T47D (cell line): ENCODE measurements around the gene GPC1.

ENCODE experiments used
- DNase-seq, 2 experiments: peaks; one replicate each; pipeline versions ENCODE4 v3.0.0 to v3.0.0-alpha.2; 2011 to 2012; ENCODE audit warnings: low read depth in 1 of 2, low spot score in 1 of 2
- JUND ChIP-seq: IDR thresholded peaks from 2 replicates; pipeline ENCODE4 v1.6.1; 2012; ENCODE audit warnings: low read depth
- in situ Hi-C: cut with HindIII; loops from 2 replicates; pipeline ENCODE4 v1.10.0; 2016; ENCODE audit warnings: low sequenced_read_pairs, low pct_unique_long_range_greater_than_20kb

The GPC1 gene

DNA sequence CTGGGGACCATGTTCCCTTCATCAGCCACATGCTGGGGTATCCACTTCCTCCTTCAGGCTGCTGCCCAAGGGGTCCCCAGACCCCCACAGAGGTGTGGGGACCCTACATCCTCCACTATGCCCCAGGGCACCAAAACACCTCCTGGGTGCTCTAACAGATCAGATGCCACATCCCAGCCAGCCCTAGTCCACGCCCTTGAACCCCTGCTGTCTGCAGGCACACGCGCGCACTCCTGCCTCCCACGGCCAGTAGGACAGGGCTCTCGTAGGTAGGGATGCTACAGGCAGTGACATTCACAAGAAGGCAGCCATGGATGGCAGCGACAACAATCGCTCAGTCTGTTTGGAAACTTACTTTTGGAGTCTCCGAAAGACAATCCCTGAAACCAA, 3.0 kb upstream of the GPC1 start:
- DNase-seq = no peak
- TF ChIP-seq JUND = no peak
- in situ Hi-C loops = no loop called here

DNA sequence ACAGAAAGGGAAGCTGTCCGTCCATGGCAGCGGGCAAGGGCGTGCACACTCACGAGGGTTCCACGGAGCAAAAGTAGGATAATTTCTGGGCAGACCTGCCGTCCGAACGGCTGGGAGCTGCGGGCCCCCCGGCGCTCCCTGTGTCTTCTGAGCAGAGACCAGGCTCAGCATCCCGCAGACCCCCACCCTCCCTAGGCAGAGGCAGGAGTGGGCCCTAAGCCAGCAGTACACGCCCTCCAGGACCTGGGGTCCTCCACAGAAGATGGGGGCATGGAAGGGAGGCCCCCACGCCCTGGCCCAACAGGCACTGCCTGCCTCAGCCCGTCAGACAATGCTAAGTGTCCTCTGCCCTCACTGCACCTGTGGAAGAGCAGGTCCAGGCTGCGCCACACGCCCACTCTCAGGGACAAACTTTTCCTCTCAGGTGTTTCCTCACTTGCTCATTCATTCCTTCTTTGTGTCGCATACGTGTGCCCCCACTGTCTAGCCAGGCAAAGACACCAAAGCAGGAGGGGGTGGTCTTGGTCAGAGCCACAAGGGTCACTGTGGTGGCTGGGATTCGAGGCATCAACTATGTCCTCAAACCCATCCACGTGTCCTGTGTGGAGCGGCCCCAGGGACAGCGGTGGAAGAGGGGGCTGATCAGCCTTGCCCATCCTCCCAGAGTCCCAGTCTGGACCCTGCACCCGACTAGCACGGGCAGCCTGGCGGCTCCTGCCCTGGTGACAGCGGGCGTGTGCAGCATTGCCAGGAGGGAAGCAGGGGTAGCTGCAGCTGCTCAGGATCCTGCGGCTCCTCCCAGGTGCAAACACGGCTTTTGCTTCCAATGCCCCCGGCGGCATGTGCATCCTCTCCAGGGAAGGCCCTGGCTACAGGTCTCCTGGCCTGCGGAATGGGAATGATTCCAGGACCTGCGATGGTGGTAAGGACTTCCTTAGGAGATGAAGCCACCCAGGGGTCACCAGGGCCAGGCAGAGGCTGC, 2.4 kb upstream of the GPC1 start:
- in situ Hi-C loops = no loop called here
- no peak for DNase-seq
- TF ChIP-seq JUND = no peak

DNA sequence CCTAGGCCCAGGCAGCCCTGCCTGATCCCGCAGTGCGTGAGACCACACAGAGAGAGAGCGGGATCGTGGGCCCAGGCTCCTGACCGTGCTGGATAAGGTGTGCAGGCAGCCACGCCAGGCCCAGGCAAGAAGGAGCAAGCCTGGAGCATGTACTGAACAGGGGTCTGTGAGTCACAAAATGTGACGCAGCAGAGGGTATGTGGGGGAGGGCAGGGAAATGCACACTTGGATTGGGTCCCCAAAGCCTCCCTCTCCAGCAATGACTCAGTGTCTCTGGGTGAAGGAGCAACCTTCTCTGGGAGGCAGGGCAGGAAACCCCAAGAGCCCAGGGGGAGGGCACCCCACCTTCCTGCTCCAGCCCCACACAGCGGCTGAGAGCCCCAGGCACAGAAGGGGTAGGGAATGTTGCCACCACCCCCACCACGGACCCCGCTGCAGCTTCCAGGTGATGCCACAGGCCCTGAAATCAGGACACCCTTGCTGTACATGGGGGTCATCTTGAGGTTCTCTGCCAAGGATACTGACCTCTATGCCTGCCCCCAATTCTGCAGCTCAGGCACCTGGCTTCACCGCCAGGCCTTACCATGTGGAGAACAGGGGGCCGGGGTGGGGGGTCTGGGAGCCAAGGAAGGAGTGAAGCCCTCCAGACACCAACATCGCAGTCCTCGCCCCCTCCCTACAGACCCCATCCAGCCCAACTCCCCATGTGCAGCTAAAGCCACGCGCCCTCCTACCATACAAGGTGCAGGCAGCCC, 1.3 kb upstream of the GPC1 start:
- TF ChIP-seq JUND = no peak
- in situ Hi-C loops = no loop called here
- DNase-seq = no peak

DNA sequence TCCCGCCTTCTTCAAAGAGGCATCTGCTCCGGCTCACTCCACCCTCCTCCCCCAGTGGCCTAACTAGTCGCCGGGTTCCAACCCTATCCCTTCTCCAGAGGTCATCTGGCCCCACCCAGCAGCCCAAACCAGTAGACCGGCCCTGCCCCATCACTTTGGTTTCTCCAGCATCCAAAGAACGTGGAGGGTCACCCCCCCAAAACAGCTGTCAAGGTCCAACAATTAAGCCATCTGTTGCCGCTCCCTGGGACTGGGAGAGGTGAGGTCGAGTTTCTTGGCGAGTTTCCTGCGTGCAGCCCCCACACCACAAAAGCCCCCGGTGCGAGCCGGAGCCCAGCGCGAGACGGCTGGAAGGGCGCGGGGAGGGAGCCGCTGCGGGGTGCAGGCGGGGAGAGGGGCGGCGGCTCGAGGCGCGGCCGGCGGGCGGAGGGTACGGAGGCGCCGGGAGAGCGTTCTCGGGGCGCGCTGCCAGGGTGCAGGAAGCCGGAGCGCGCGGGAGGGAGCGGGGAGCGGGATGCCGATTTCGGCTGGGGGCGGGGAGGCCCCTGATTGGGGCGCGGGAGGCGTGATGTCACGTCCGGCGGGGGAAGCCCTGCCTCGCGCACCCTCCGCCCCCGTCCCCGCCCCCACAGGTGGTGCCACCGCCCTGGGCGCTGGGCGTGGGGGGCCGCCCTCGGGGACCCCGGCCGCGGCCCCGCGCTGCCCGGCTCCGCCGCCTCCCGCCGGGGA, 571 bp upstream of the GPC1 start:
- DNase-seq = peak; percentile 91 to 95
- TF ChIP-seq JUND = no peak
- in situ Hi-C loops = no loop called here

DNA sequence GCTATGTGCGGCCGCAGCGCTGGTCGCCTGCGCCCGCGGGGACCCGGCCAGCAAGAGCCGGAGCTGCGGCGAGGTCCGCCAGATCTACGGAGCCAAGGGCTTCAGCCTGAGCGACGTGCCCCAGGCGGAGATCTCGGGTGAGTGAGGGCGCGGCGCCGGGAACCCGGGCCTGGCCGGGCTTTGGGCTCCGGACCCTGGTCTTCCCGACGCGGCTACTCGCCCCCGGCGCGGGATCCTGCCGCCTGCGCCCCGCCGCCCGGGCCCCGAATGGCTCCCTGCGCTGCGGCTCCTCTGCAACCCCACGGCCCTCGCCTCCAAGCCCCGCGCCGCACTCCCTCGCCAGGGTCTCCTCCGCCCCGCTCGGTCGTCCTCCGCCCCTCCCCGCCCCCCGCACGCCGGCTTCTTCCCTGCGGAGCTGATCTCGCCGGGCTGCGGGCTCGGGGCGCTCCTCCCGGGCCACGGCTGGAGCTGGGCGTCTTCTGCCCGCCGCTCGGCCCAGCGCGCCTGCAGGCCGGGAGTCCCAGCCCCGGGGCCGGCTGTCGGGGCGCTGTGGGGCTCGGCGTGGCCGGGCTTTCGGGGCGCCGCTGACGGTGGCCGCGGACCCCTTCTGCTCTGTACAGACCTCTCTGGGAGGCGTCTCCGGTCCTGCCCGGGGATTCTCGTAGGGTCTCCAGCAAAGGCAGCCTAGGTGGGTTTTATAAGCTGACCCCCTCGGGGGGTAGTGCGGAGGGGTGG, 652 bp downstream of the GPC1 start:
- in situ Hi-C loops = no loop called here
- peak in 1 of 2 experiments; percentile 50 for DNase-seq

DNA sequence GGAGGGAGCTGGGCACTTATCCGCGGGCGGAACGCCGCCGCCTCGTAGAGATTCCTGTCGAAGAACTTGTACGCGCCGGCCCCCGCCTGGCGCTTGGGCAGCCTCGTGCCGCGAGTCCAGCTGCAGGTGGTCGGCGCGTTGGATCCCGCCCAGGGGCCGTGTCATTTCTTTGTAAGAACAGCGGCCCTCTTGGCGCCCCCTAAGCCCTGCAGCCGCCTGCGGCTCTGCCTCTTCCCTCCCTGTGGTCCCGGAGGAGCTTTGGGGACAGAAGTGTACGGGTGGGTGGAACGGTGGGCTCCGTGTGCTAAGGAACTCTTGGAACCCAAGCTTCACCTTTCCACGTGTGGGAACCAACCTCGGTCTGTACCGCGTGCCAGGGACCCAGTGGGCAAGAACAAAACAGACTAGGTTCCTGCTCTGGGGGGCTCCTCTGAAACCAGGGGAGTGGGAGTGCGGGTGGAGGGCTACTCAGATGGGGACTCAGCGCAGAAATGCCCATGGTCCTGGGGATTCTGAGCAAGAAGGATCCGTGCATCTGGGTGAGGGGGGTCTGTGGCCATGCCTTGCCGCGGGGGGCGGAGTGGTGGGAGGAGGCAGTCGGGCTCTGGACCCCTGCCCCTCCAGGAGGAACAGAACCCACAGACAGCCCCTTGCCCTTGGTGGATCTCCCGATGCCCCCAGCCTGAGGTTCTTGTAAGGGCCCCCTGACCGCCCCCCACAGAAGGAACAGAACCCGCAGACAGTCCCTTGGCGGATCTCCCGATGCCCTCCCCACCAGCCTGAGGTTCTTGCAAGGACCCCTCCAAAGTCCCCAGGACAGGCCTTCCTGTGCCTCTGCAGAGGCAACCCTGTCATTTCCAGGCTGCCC, 1.5 kb downstream of the GPC1 start:
- in situ Hi-C loops = no loop called here
- DNase-seq = no peak
- TF ChIP-seq JUND = no peak

More for the DNA sequence above, 652 bp downstream of the GPC1 start:
- TF ChIP-seq JUND = no peak

DNA sequence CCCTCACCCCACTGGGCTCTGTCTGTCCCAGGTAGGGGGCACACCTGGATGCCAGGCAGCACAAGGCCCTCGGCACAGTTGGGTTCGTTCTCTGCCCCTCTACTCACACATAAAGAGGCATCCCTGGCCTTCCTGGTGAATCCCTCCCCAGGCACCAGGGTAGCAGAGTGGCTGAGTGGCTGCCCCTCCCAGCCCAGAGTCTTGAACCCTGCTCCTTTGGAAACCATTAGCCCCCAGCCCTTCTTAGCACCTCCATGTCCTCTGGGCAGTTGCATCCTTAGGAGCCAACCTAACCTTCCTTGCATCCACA, 2.0 kb downstream of the GPC1 start:
- TF ChIP-seq JUND = no peak
- DNase-seq = no peak
- in situ Hi-C loops = no loop called here

DNA sequence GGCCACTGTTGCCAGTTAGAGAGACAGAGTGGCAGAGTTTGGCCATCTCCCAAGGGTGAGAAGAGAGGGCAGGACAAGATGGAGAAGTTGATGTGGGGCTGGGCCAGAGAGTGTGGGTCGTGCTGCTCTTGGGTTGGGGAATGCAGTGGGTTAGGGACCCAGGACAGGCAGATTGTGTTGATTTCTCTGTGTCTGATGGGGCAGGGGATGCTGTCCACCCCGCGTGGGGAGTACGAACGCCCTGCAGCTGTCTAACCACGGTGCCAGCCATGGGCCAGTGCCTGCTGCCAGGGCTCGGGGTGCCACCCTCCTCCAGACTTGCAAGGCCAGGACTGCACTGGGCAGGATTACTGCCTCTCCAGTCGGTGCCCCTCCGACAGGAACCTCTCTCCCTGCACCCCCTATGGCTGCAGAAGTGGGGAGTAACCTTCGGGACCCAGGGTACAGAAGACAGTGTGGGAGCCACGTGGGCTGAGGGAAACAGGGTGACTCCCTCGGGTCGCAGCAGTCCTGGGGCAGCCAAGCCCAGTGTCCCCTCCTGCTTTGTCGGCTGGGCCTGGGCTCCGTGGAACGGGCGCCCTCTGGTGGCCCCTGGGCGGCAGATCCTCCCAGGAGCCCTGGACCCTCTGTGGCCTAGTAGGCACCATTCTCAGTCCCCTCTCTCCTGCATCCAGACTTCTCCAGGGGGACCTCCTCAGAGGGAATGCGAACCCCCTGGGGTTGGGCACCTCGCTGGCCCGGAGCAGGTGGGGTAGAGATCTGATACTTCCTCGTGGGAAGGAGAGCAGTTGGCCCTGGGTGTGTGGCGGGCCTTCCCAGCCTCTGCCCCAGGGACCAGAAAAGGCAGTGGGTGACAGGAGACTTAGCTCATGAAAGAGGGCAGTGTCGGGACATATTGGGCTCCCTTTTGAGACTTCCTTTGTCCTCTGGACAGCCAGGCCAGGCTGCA, 2.7 kb downstream of the GPC1 start:
- peak; percentile 60 to 80 for DNase-seq
- in situ Hi-C loops = no loop called here
- no peak for TF ChIP-seq JUND

DNA sequence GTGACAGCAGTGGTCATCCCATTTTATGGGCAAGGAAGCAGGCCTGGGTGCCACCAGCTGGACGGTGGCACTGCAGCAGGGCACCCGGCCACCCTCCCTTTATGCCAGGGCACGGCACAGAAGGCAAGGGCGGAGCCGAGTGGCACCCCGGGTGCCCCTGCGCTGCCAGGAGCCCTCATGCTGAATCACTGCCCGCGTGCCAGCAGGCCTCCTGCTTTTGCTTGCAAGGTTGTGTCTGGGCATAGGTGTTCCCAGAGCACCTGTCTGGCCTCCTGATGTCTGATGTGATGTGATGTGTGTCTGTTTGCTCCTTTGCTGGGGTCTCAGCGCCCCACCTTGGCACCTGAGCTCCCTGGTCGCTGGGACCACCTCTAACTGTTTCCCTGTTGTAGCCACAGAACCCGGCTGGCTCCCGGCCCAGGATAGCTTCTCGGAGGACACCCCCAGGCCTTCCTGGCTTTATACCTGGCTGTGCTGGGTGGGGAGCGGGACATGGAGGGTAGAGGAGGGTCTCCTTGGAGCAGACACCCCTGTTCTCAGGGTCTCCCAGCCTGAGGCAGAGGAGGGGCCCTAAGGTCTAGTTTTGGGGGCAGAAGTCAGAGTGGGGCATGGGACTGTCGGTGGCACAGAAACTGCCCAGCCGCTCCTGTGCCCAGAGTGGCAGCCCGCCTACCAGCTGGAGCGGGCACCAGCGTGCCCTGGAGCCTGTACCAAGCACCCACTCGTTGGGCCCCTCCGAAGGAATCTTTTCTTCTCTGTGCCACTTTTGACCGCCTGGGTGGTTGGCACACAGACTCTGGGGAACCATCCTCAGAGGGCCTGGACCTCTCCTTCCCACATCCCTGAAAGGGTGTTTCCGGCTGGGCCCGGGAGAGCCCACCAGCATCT, 3.6 kb downstream of the GPC1 start:
- in situ Hi-C loops = no loop called here
- no peak for DNase-seq
- no peak for TF ChIP-seq JUND

DNA sequence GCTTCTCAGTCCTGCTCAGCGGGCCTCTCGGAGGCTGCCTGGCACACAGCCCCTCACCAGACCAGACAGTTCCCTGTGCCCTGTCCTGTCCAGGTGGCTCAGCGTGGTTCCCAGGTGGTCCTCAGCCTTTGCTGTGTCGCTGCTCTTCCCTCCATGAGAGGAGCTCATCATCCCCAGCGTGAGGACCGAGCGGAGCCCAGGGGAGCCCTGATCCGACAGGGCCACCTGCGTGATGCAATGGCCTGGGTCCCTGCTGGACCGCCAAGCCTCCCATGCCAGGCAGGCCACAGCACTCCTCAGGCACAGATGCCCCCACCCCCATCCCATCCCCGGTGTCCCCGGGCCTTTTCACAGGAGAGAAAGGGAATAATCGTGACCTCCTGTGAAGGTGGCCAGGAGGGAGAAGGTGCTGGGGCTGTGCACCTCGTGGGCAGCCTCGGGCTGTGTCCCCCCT, 4.3 kb downstream of the GPC1 start:
- in situ Hi-C loops = no loop called here
- no peak for DNase-seq
- no peak for TF ChIP-seq JUND
